Dermis microvascular lymphatic vessel endothelial cell (primary cell): ENCODE results near the gene VIPR2. TPM values are rescaled to one million over a fixed set of nuclear protein-coding genes. Genes with fewer than 3 reads are reported as not detected.
"Not testable (repeated sequence)": the region's sequence is repeated elsewhere in the genome, so short reads cannot be mapped to it uniquely, and the experiment has no call there.

ENCODE experiments used
- DNase-seq, 2 donors: peaks; one replicate each; pipeline versions ENCODE4 v3.0.0 to v3.0.0-alpha.2; 2010; ENCODE audit warnings: low read depth in 2 of 2
- total RNA-seq: library from RNA; depleted of rRNA; stranded (reverse); fragments of >200 nt; gene quantifications from 2 replicates; pipeline ENCODE4 v1.2.1, GENCODE V29; 2014

The VIPR2 gene
- total RNA-seq, 1 donor from 2014 or later, result not detected

- no peak for DNase-seq
Observed at GRCh38 chr7:159013181-159013690, 131.4 kb downstream of the VIPR2 start.

GRCh38 chr7:159012353-159013069 is 132.2 kb downstream of the VIPR2 start:
- peak in 1 of 2 donors; percentile 11 for DNase-seq

DNA sequence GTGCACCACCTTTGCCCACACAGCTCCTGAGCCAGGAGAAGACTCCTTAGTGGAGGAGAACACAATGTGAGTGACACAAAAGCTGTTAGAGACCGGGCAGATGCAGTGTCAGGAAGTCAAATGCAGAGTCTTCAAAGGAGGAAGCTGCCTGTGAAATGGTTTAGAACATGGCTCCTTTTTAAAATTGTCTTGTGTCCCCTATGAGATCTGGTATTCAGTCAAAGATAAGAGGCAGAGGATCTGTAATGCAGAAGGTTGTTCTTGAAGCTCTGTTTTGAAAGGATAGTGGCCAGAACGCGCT is 133.0 kb downstream of the VIPR2 start:
- no peak for DNase-seq

DNA sequence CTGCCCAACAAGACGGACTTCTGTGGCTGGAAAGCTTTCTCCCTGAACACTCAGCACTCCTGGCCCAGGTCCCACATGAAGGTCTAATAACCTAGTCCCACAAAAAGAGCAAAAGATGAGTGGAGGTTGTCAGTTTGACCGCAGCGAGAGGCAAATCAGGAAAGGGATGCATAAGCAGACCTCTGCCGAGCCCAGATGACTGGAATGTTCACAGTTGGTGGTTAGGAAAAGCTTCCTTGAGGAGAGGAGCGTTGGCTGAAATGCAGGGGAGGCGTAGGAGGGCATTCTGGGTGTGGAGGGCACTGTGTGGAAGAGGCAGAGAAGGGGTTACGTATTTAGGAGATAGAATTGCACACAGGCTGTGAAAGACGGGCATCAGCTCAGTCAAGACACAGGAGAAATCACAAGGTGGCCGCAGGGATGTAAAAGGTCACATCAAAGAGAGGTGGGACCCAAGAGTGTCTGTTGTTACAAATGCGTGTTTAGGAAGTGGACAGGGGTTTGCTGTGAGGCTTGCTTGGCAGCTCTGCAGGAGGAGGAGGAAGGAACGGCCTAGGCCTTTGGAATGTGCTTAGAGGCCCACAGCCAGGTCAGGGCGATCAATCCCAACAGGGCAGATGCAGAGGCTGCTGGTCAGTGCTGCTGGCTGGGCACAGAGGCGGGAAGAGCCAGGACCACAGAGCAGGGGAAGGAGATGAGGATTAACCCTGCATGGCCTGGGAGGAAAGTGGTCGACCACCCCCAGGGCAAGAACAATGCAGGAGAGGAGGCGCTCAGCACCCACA is 133.5 kb downstream of the VIPR2 start:
- no peak for DNase-seq

DNA sequence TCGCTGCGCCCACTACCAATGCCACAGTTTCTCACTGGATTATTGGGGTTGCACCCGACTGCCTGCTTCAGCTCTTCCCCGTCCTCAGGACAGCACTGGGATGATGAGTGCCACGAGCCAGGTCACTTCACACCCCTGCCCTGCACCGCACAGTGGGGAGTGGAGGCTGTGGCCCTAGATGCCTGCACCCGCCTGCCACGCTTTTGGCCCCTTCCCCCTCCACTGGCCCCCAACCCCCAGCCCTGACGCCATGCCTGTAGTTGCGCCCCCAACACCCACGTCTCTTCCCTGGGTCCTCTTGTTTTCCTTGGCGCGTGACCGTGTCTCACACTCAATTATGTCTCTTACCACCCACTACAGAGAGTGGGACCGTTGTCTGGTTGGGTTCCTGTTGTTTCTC is 134.3 kb downstream of the VIPR2 start:
- no peak for DNase-seq

DNA sequence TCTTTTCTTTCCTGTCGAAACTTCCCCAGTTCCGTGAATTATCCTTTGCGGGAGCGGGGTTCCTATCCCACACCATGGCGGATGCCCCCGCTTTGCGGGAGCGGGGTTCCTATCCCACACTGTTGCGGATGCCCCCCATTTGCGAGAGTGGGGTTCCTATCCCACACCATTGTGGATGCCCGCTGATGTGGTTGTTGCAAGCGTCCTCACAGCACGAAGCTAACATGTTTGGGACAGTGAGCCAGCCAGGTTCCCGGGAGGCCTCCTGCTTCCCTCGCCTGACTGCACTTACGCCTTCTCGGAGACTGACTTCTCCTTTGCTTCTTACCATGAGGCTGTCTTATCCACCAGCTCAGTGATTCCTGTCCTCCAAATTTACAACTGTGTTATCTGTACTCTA is 134.7 kb downstream of the VIPR2 start:
- DNase-seq, result no peak

DNA sequence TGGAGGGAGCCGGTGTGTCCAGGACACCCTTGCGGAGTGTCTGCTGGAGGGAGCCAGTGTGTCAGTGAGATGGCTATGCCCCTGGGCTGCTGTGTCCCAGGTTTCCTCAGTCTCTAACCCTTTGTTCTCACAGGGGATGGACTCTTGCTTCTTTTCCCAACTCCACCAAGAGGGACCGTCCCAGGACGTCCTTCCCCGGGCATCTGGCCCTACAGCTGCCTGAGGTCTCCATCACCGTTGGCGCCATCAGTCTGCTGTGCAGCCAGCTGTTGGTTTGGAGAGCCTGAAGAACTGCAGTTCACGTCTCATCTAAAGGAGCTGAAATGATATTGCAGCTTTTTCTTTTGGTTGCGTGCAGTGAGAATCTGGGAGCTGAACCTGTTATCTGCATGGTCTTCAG is 136.2 kb downstream of the VIPR2 start:
- DNase-seq, result no peak

DNA sequence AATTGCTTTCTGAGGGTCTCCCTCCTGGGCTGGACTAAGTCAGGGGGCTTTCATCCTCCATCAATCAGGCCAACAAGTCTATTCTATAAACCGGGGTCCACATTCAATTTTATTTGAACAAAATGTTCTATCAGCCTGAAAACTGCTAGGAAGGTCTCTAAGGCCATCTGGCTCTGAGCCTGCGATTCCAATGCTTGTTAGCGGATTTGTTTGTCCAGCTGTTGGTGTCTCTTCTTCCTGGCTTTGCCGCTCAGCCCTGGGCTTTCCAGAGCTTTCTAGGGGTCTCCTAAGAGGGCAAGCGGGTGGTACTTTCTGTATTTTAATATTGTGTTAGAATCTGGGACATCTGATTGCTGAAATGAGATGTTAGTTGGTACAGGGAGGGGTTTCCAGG is 136.7 kb downstream of the VIPR2 start:
- no peak for DNase-seq

GRCh38 chr7:159007364-159007995 is 137.2 kb downstream of the VIPR2 start:
- DNase-seq, result no peak

DNA sequence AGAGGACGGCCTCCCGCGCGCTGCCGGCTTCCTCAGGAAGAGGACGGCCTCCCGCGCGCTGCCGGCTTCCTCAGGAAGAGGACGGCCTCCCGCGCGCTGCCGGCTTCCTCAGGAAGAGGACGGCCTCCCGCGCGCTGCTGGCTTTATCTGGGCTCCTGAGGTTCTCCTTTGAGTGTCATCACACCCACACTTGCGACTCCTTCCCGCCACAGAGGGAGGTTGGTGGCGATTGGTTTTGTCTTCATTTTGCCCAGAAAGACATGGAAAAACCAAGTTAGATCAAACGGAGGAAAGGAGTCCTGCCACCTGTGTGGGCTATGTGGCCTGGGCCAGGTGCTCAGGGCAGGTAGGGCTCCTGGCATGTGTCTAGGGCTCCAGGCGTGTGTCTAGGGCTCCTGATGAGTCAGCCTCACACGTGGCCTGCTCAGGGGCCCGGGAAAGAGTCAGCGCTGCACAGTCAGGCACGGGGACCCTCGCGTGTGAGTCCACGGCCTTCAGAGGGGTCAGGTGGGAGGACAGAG is 138.0 kb downstream of the VIPR2 start:
- DNase-seq, result no peak

DNA sequence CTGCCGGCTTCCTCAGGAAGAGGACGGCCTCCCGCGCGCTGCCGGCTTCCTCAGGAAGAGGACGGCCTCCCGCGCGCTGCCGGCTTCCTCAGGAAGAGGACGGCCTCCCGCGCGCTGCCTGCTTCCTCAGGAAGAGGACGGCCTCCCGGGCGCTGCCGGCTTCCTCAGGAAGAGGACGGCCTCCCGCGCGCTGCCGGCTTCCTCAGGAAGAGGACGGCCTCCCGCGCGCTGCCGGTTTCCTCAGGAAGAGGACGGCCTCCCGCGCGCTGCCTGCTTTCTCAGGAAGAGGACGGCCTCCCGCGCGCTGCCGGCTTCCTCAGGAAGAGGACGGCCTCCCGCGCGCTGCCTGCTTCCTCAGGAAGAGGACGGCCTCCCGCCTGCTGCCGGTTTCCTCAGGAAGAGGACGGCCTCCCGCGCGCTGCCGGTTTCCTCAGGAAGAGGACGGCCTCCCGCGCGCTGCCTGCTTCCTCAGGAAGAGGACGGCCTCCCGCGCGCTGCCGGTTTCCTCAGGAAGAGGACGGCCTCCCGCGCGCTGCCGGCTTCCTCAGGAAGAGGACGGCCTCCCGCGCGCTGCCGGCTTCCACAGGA is 138.6 kb downstream of the VIPR2 start:
- DNase-seq, result not testable (repeated sequence)

DNA sequence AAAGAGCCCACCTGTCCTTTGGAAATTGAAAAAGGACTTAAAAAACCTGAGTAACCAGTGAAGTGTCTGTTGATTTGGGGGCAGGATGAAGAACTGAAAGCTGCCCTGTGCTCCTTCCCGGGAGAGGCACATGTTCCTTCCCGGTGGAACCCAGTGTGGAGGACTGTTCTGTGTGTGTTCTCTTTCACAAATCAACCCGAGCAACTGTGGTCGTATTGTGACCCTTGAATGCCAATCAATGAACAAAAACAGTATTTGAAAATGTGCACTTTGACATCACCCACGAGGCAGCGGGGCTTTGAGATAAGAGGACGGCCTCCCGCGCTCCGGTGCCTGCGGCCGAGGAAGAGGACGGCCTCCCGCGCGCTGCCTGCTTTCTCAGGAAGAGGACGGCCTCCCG is 139.0 kb downstream of the VIPR2 start:
- DNase-seq, result no peak

DNA sequence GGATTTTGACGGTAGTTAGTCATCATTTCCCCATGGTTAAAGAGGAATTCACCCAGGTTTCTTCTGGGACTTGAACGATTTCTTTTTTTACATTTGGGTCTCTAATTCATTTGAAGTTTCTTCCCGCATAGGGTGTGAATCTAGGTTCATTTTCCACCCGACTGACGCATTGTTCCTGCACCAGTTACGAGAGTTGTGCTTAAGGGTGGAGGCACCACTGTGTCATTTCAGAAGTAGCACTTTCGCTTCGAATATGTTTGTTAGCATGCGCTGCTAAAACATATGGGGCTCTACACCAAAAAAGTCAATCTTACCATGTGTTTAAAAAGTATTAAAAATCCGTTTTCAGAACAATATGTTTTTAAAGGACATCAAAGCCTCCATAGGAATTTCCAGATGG is 140.3 kb downstream of the VIPR2 start:
- DNase-seq, result no peak

- no peak for DNase-seq
Observed at GRCh38 chr7:159001811-159002210, 142.9 kb downstream of the VIPR2 start.

- DNase-seq, result no peak
Observed at GRCh38 chr7:159000859-159001435, 143.7 kb downstream of the VIPR2 start.

DNA sequence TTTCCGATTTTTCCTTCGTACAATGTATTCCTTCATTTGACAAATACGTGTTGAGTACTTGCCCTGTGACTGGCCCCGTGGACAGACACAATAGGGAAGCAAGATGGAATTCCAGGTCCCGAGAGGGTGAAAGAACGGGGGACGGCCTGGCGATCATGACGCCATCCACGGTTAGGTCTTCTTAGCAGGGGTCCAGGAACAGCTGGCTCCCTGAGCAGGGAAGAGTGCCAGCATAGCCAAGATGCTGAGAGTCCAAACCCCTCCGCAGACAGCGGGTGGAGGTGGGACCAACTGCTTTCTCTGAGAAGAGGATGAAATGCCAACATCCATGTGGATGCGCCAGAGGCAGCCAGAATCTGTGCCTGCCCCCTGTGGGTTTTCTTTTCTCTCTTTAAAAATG is 144.6 kb downstream of the VIPR2 start:
- no peak for DNase-seq

DNA sequence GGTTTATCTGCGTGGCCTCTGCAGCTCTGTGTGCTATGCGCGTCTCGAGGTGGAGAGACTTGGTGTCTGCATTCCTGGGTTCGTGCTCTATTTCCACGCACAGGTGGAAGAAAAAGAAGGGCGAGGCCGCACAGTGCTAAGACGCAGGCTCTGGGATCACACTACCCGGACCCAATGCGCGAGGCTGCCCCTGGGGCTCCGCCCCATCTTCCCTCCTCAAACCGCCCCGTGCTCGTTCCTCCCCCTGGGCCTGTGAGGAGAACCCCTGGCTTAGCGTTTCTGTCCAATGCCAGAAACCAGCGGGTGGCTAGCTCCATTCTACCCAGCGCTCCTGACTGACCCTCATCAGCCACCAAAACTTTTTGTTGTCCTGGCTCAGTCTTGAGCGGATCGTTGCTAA is 145.2 kb downstream of the VIPR2 start:
- DNase-seq, result no peak

- not testable (repeated sequence) for DNase-seq
Observed at GRCh38 chr7:158998261-158998660, 146.4 kb downstream of the VIPR2 start.

DNA sequence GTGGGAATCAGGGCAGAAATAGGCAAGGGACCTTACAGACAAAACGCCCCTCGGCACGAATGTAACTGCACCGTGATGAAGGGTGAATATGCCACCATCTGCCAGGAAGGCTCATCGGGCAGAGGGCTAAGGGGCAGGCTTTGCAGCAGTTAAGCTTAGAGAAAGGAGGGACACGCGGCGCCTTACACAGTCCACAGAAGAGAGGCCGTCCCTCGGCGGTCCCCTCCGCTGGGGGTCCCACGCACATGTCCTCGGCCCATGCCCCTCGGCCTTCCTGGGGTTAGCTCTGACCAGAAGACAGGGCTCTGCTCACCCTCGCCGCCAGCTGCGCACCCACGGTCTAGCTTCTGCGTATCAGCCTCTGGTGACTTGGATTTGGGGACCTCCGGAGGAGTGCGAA is 147.2 kb downstream of the VIPR2 start:
- no peak for DNase-seq

- DNase-seq, result no peak
Observed at GRCh38 chr7:158997110-158997453, 147.6 kb downstream of the VIPR2 start.

GRCh38 chr7:158996214-158997109 is 148.2 kb downstream of the VIPR2 start:
- DNase-seq, result no peak
